Measurements from ENCODE around the gene OR1L8. TPM values are rescaled to one million over a fixed set of nuclear protein-coding genes. Genes with fewer than 3 reads are reported as not detected.
"Not testable (repeated sequence)": the region's sequence is repeated elsewhere in the genome, so short reads cannot be mapped to it uniquely, and the experiment has no call there.

The OR1L8 gene
- total RNA-seq = not detected

DNA sequence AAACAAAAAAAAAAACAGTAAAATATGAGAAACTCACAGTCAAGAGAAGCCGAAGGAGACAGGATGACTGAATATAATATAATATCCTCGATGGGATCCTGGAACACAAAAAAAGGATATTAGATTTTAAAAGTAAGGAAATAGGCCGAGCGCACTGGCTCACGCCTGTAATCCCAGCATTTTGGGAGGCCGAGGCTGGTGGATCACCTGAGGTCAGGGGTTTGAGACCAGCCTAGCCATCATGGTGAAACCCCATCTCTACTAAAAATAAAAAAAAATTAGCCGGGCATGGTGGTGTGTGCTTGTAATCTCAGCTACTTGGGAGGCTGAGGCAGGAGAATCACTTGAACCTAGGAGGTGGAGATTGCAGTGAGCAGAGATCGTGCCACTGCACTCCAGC lies at the start of gene OR1L8:
OR1L8 (minus strand) TSS at position 101 of the 400 bp plus-strand sequence. CDS start 14,907 bp downstream, outside the sequence.
- H3K36me3 Mint-ChIP-seq, H3K4me3 Mint-ChIP-seq, DNase-seq, H3K27ac Mint-ChIP-seq, H3K4me1 Mint-ChIP-seq, H3K9me3 Mint-ChIP-seq, H3K27me3 Mint-ChIP-seq: not testable (repeated sequence)

GRCh38 chr9:122619996-122620395 lies 36.8 kb upstream of the OR1L8 start:
- Mint-ChIP-seq H3K4me1 (no peaks in the 10 kb centered on the region), H3K4me3 (no peak overlapping the region), H3K36me3 (no peaks in the 10 kb centered on the region), H3K27me3 (no peaks in the 10 kb centered on the region), H3K27ac (no peak overlapping the region), H3K9me3 (no peaks in the 10 kb centered on the region)
- no peak for DNase-seq

DNA sequence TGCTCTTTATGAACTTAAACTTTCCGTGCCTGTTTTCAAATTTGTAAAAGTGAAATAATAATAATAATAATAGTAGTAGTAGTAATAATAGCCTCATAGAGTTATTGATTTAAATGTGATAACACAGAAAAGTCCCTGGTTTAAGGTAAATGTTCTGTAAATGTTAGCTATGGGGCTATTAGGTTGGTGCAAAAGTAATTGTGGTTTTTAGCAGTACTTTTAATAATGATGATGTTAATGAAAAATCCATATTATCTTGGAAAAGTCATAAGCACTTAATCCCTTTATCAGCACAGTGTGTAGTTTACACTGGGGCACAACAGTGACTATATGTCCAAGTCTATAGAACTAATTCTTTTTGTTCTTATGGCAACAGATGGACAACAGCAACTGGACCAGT lies 31.2 kb upstream of the OR1L8 start, which contains the start of gene OR1Q1:
OR1Q1 (plus strand) TSS at position 377 of the 400 bp plus-strand sequence; CDS start at position 377, 0 bp downstream.
- Mint-ChIP-seq H3K27ac (no peak within 1 kb of the TSS), H3K27me3 (no peaks in the 10 kb centered on the region), H3K9me3 (no peaks in the 10 kb centered on the region), H3K36me3 (no peaks in the 10 kb centered on the region), H3K4me1 (no peaks in the 10 kb centered on the region), H3K4me3 (no peak within 1 kb of the TSS)
- DNase-seq = no peak

DNA sequence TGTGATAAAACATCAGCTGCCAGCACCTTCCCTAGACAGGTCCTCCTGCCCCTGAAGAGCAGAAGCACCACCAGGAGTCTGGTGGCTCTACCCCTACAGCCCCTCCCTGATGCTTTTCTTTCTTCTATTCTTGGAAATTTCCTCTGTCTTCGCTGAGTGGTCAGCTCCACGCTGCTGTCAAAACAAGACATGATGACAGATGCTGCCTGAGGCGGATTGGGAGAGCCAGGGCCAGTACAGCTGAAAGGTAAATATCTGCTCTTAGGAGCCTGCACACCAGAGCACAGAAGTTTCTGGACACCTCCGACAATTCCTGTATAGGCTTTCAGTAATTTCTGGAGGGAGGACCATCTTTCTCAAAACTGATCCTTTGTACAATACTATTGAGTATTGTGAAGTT lies 26.6 kb upstream of the OR1L8 start:
- DNase-seq = no peak
- no peaks in the 10 kb centered on the region for H3K36me3 Mint-ChIP-seq
- no peak overlapping the region for H3K4me3 Mint-ChIP-seq
- no peak overlapping the region for H3K27ac Mint-ChIP-seq
- H3K9me3 Mint-ChIP-seq = no peaks in the 10 kb centered on the region
- no peaks in the 10 kb centered on the region for H3K27me3 Mint-ChIP-seq
- H3K4me1 Mint-ChIP-seq = no peaks in the 10 kb centered on the region

DNA sequence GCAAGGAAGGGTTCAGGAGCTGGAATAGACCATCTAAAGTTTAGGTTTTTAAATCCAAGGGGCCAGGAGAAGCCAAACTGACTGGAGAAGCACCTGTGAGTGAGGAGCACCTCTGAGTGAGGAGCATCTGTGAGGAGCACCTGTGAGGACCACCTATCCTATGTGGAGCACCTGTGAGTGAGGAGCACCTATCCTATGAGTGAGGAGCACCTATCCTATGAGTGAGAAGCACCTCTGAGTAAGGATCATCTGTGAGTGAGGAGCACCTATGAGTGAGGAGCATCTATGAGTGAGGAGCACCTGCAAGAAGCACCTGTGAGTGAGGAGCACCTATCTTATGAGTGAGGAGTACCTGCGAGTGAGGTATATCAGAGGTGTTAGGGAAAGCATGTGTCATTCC lies 23.4 kb upstream of the OR1L8 start:
- Mint-ChIP-seq H3K9me3 (peaks cover 2% of the 10 kb centered on the region), H3K4me3 (no peak overlapping the region), H3K27me3 (no peaks in the 10 kb centered on the region), H3K27ac (no peak overlapping the region), H3K36me3 (peaks cover 3% of the 10 kb centered on the region), H3K4me1 (no peaks in the 10 kb centered on the region)
- no peak for DNase-seq

DNA sequence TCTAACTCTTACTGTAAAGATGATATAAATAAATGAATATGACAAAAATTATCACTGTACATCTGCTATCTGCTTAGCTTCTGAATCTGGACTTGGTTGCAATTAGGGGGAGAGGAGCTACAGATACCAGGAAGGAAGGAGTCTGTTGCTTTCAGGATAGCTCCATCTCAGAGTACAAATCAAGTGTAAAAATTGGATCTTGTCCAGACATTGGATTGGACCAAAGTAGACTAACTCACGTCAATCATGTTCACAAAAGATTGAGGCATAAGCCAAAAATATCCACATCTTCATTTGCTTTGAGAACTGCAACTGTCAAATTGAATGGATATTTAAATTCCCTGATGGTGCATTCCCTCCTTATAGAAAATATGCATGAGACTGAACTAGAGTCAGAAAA lies 22.5 kb upstream of the OR1L8 start:
- no peaks in the 10 kb centered on the region for H3K27me3 Mint-ChIP-seq
- DNase-seq = no peak
- no peak overlapping the region for H3K27ac Mint-ChIP-seq
- H3K4me1 Mint-ChIP-seq = no peaks in the 10 kb centered on the region
- peaks cover 5% of the 10 kb centered on the region for H3K9me3 Mint-ChIP-seq
- no peak overlapping the region for H3K4me3 Mint-ChIP-seq
- peaks cover 3% of the 10 kb centered on the region for H3K36me3 Mint-ChIP-seq

DNA sequence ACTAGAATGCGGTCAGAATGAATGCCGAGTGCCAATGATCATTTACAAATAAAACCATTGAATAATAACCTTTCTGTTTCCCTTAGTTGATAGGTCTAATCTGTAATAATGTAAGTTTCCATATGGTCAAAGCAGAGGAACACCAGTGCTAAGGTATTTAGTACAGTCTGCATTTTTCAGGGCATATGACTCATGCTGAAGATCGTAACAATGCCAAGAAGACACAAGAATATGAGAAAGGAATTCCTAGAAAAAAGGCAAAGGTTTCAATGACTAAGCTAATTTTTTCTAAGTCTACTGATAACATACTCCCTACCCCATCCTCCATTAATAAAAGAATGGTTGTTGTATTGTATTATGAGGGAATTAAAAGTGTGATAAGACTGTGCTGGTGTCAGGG lies 2.8 kb downstream of the OR1L8 start:
- H3K9me3 Mint-ChIP-seq = peaks cover 4% of the 10 kb centered on the region
- peaks cover 7% of the 10 kb centered on the region for H3K36me3 Mint-ChIP-seq
- H3K27ac Mint-ChIP-seq = no peak overlapping the region
- no peak overlapping the region for H3K4me3 Mint-ChIP-seq
- DNase-seq = no peak
- H3K27me3 Mint-ChIP-seq = peaks cover 4% of the 10 kb centered on the region
- no peaks in the 10 kb centered on the region for H3K4me1 Mint-ChIP-seq

DNA sequence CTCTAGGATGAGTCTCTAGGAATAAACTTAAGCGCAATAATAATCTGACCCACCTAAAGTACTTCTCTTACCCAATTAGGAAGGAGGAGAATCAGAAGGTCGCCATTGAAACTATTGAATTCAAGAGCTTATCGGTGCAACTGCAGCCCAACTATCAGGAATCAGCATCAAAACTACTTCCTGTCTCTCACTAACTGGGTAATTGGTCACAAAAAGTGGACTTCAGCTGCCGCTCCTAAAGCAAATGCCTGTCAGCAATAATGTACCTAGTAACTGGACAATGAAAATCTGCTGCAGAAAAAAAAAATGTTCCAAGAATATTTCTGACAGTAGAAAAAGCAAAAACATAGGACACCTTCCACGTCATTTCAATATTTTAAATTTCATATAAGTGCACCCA lies 3.3 kb downstream of the OR1L8 start:
- Mint-ChIP-seq H3K27ac (no peak overlapping the region), H3K36me3 (peaks cover 7% of the 10 kb centered on the region), H3K4me1 (no peaks in the 10 kb centered on the region), H3K9me3 (peaks cover 4% of the 10 kb centered on the region), H3K27me3 (peaks cover 4% of the 10 kb centered on the region), H3K4me3 (no peak overlapping the region)
- DNase-seq = no peak

- Mint-ChIP-seq H3K27me3 (no peaks in the 10 kb centered on the region), H3K9me3 (peaks cover 4% of the 10 kb centered on the region), H3K36me3 (peaks cover 7% of the 10 kb centered on the region), H3K4me3 (no peak overlapping the region), H3K4me1 (peaks cover 19% of the 10 kb centered on the region), H3K27ac (peak overlapping the region; percentile 62)
- DNase-seq = no peak
These were observed 10.7 kb downstream of the OR1L8 start for GRCh38 chr9:122572456-122572855.

DNA sequence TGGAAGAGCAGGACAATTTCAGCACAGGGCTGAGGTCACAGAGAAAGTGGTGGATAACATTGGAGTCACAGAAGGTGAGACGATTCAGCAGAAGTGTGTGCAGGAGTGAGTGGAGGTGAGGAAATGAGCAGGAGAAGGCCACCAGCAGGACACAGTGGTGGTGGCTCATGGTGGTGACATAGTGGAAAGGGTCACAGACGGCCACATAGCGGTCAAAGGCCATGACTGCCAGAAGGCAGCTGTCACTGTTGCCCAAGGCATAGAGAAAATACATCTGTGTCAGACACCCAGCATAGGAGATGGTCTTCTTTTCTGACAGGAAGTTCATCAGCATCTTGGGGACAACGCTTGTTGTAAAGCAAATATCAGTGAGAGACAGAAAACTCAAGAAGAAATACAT lies 15.3 kb downstream of the OR1L8 start:
- no peaks in the 10 kb centered on the region for H3K36me3 Mint-ChIP-seq
- no peak overlapping the region for H3K4me3 Mint-ChIP-seq
- no peaks in the 10 kb centered on the region for H3K27me3 Mint-ChIP-seq
- DNase-seq = no peak
- H3K9me3 Mint-ChIP-seq = no peaks in the 10 kb centered on the region
- H3K27ac Mint-ChIP-seq = no peak overlapping the region
- peaks cover 14% of the 10 kb centered on the region for H3K4me1 Mint-ChIP-seq

- Mint-ChIP-seq H3K9me3 (peaks cover 9% of the 10 kb centered on the region), H3K4me1 (peaks cover 10% of the 10 kb centered on the region), H3K4me3 (peak overlapping the region; percentile 24), H3K27me3 (peaks cover 4% of the 10 kb centered on the region), H3K27ac (peak overlapping the region; percentile 57), H3K36me3 (peaks cover 9% of the 10 kb centered on the region)
- DNase-seq = peak; percentile 62
These were observed 20.9 kb downstream of the OR1L8 start for GRCh38 chr9:122562134-122562760.

DNA sequence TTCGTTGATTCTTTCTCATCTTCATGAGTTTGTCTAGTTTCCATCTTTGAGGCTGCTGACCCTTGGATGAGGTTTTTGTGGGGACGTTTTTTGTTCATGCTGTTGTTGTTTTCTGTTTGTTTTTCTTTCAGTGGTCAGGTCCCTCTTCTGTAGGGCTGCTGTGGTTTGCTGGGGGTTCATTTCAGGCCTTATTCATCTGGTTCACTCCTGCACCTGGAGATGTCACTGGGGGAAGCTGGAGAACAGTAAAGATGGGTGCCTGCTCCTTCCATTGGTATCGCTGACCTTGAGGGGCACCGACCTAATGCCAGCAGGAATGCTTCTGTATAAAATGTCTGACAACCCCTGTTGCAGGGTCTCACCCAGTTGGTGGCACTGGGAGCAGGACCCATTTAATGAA lies 21.7 kb downstream of the OR1L8 start:
- Mint-ChIP-seq H3K4me3 (no peak overlapping the region), H3K27ac (no peak overlapping the region), H3K9me3 (peaks cover 9% of the 10 kb centered on the region), H3K36me3 (peaks cover 9% of the 10 kb centered on the region), H3K4me1 (peaks cover 10% of the 10 kb centered on the region), H3K27me3 (peaks cover 4% of the 10 kb centered on the region)
- no peak for DNase-seq

DNA sequence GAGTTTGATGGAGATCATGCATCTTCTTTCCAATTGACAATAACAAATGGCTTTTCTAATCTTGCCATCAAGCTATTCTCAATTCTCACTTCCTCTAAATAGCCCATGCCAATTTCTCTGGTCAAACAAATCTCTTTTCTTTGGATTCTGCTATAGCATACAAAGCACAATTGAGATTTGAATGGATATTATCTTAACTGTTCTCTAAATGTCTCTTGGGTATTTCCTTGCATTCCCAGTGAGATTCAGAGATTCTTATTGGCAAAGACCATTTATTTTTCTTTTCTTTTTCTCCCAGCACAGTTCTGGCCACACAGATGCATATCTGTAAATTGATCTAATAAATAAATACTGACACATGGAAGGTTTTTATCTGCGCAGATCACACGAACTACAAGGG lies 30.4 kb downstream of the OR1L8 start, which contains the start of gene OR1N2:
OR1N2 (plus strand) TSS at position 301 of the 400 bp plus-strand sequence. CDS start 100 bp downstream, outside the sequence.
- H3K27ac Mint-ChIP-seq = no peak within 1 kb of the TSS
- no peaks in the 10 kb centered on the region for H3K4me1 Mint-ChIP-seq
- no peak within 1 kb of the TSS for H3K4me3 Mint-ChIP-seq
- no peak for DNase-seq
- peaks cover 7% of the 10 kb centered on the region for H3K9me3 Mint-ChIP-seq
- peaks cover 7% of the 10 kb centered on the region for H3K36me3 Mint-ChIP-seq
- peaks cover 3% of the 10 kb centered on the region for H3K27me3 Mint-ChIP-seq

DNA sequence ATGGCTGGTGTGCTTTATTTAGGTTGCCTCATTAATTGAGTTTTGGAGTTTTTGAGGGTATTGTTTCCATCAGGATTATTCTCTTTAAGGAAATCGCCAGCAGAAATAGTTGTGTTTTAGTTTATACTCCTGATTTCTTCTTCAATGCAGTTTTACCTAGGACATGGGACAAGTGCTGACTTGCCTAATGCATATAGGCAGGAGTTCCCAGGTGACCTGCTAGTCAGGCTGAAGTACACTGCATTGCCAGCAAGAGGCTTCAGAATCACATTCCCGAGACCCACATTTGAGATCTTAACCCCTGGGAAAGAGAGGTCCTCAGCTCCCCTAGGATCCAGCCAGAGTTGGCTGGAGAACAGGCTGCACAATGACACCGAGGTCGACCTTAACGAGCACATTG lies 31.8 kb downstream of the OR1L8 start:
- no peak for DNase-seq
- no peaks in the 10 kb centered on the region for H3K4me1 Mint-ChIP-seq
- H3K4me3 Mint-ChIP-seq = no peak overlapping the region
- peaks cover 3% of the 10 kb centered on the region for H3K27me3 Mint-ChIP-seq
- H3K36me3 Mint-ChIP-seq = peaks cover 7% of the 10 kb centered on the region
- H3K9me3 Mint-ChIP-seq = peaks cover 7% of the 10 kb centered on the region
- H3K27ac Mint-ChIP-seq = no peak overlapping the region

DNA sequence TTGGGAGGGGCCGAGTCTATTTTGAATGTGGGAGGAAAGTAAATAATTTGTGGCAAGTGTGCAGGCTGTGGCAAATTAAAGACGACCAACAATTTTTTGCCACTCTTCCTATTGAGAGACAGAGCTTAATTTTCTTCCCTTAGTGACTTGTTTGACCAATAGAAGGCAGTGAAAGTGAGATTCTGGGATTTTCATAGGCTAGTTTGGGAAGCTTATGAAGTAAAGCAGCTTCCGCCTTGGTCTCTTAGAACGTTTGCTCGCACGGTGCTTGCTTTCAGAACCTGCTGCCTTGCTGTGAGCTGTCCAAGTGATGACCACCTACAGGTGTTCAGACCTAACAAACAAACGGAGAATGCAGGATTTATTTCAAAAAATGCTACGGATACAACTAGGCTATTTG lies 37.0 kb downstream of the OR1L8 start:
- Mint-ChIP-seq H3K4me3 (no peak overlapping the region), H3K27ac (no peak overlapping the region), H3K27me3 (peaks cover 7% of the 10 kb centered on the region), H3K9me3 (peaks cover 7% of the 10 kb centered on the region), H3K36me3 (peaks cover 7% of the 10 kb centered on the region), H3K4me1 (no peaks in the 10 kb centered on the region)
- DNase-seq = no peak

DNA sequence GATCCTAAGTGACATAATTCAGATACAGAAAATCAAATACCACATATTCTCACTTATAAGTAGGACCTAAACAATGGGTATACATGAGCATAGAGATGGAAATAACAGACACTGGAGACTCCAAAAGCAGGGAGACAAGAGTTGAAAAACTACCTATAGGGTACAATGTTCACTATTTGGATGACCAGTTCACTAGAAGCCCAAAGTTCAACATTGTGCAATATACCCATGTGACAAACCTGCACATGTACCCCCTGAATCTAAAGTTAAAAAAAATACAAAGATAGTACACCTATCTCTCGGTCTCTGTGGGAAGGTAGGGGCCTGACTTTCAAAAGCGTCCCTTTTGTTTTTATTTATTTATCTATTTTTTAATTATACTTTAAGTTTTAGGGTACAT lies 44.4 kb downstream of the OR1L8 start:
- Mint-ChIP-seq H3K27me3 (no peaks in the 10 kb centered on the region), H3K36me3 (peaks cover 4% of the 10 kb centered on the region), H3K4me1 (no peaks in the 10 kb centered on the region), H3K9me3 (peaks cover 3% of the 10 kb centered on the region), H3K4me3 (no peak overlapping the region), H3K27ac (no peak overlapping the region)
- no peak for DNase-seq
